ENCODE results near the gene WASF1. TPM values are rescaled to one million over a fixed set of nuclear protein-coding genes. Genes with fewer than 3 reads are reported as not detected.
A peak's percentile ranks its signal among the peaks of the same experiment; 100 is the strongest.

WASF1 gene
- polyA plus RNA-seq, 1 experiment, result 19.5 TPM

DNA sequence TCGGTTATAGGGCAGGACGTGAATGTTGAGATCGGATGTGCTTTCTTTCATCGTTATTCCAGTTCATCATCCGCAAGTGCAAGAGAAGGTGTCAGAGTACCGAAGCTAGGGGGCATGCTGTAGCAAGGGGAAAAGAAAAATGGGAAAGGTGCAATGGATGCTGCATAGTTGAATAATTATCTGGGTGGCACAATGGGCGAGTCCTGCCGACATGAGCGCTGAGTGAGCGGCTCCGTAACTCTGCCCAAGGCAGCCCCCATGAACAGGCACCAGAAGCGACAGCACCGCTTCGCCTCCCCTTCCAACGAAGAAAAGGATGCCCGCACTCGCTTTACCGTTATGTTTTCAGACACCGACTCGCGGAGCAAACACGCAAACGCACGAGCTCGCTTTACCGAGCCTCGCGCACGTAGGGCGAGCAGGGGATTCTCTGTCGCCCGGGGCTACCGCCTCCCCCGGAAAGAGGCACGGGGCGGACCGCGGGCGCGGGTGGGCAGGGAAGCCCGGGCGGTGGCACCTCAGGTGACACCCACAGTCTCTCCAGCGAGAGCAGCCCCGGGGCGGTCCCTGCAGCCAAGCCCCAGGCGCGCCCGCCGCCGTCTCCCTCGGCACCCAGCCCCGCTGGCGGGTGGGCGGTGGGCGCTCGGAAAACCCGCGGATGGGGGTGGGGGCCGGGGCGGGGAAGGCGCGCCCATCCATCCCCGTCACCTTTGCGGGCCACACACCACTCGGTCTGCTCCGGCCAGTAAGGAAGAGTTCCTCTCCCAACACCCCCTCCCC, 654 bp downstream of the WASF1 start:
- H3K36me3 ChIP-seq (ENCODE audit: control insufficient read depth, insufficient read depth, low read length), result no peaks in the 10 kb centered on the region
- peak overlapping the region; percentile 78 for H3K4me3 ChIP-seq (ENCODE audit: low read depth, low read length)
- TF ChIP-seq, protein P1, sequence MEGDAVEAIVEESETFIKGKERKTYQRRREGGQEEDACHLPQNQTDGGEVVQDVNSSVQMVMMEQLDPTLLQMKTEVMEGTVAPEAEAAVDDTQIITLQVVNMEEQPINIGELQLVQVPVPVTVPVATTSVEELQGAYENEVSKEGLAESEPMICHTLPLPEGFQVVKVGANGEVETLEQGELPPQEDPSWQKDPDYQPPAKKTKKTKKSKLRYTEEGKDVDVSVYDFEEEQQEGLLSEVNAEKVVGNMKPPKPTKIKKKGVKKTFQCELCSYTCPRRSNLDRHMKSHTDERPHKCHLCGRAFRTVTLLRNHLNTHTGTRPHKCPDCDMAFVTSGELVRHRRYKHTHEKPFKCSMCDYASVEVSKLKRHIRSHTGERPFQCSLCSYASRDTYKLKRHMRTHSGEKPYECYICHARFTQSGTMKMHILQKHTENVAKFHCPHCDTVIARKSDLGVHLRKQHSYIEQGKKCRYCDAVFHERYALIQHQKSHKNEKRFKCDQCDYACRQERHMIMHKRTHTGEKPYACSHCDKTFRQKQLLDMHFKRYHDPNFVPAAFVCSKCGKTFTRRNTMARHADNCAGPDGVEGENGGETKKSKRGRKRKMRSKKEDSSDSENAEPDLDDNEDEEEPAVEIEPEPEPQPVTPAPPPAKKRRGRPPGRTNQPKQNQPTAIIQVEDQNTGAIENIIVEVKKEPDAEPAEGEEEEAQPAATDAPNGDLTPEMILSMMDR (IDR thresholded peaks at IDR 0.05; ENCODE audit: insufficient read depth, low read depth, low read length), result peak; percentile 72
- peak; percentile 18 for DNase-seq (ENCODE audit: low read depth)
- CTCF ChIA-PET, result interaction anchor here (0.6 to 3.2 kb wide), 10 partner anchors 10 to 647 kb away, joined by 3 to 32 read pairs (median 4); no protein-coding TSS in a partner anchor
- H3K27me3 ChIP-seq (ENCODE audit: control insufficient read depth, insufficient read depth, low read length), result no peaks in the 10 kb centered on the region
- POLR2A ChIA-PET, result no interaction called here

DNA sequence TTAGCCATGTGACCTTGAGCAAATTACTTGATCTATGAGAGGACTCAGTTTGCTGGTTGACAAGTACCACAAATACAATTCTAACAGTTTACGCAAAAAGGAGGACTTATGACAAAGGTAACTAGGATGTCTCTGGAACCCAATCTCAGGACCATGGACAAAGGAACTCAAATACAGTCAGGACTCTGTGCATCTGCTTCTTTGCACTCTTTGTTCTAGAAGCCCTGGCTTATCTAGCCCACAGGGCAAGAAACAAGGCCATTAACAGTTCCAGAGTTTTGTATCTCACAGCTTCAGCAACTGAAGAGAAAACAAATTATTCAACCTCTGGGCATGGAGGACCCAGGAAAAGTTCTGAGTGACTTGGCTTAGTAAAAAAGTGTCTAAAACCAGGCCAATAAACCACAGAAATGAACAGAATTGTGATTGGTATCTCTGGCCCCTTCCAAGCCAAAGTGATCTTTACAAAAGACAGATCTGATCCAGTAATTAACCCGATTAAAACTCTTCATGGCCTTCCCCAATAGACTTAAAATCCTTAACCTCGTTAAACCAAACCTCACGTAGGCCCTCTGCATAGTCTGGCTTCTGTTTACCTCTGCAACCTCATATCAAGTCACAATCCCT, 5.9 kb downstream of the WASF1 start:
- ChIA-PET POLR2A (no interaction called here), CTCF (interaction anchor here (1.2 kb wide), 1 partner anchor 15 kb away, joined by 4 read pairs; no protein-coding TSS in a partner anchor)

DNA sequence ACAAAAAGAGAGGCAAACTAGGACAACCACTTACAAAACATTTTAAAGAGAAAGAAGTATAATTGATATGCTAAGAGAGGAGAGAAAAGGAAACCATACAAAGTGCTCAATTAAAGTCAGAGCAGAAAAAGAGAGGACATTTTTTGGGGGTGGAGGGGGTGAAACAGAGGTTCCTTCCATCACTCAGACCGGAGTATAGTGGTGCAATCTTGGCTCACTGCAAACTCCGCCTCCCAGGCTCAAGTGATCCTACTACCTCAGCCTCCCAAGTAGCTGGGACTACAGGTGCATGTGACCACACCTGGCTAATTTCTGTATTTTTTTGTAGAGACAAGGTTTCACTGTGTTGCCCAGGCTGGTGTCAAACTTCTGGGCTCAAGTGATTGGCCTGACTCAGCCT, 9.4 kb downstream of the WASF1 start:
- TF ChIP-seq, protein P1 (IDR thresholded peaks at IDR 0.05; ENCODE audit: insufficient read depth, low read depth, low read length), result no peak
- no peak for DNase-seq (ENCODE audit: low read depth)
- Histone ChIP-seq H3K4me3 (ENCODE audit: low read depth, low read length) (no peak overlapping the region), H3K36me3 (ENCODE audit: control insufficient read depth, insufficient read depth, low read length) (no peaks in the 10 kb centered on the region), H3K27me3 (ENCODE audit: control insufficient read depth, insufficient read depth, low read length) (no peaks in the 10 kb centered on the region)
- CTCF ChIA-PET, result no interaction called here
- POLR2A ChIA-PET, result no interaction called here

More for the DNA sequence above, 5.9 kb downstream of the WASF1 start:
- Histone ChIP-seq H3K36me3 (ENCODE audit: control insufficient read depth, insufficient read depth, low read length) (no peaks in the 10 kb centered on the region), H3K4me3 (ENCODE audit: low read depth, low read length) (no peak overlapping the region), H3K27me3 (ENCODE audit: control insufficient read depth, insufficient read depth, low read length) (no peaks in the 10 kb centered on the region)
- TF ChIP-seq, protein P1 (IDR thresholded peaks at IDR 0.05; ENCODE audit: insufficient read depth, low read depth, low read length), result no peak
- DNase-seq (ENCODE audit: low read depth), result no peak

DNA sequence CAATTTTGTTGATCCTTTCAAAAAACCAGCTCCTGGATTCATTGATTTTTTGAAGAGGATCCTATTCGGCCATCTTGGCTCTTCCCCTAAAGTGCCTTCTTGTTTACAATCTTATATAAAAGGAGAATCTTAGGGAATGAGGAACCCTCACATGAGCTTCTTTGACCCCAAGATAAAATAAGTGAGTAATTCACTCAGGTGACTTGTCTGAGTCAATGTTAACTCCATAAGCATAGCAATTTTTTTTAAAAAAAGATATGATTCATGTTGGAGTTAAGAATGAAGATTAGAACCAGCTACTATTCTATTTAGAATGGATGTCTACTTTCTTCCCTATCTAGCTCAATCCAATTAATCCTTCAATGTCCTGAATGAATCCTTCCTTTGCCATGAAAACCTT, 21.0 kb downstream of the WASF1 start:
- POLR2A ChIA-PET, result no interaction called here
- Histone ChIP-seq H3K36me3 (ENCODE audit: control insufficient read depth, insufficient read depth, low read length) (no peaks in the 10 kb centered on the region; the same call in 1 of the 2 replicates), H3K4me3 (ENCODE audit: low read depth, low read length) (no peak overlapping the region), H3K27me3 (ENCODE audit: control insufficient read depth, insufficient read depth, low read length) (no peaks in the 10 kb centered on the region)
- CTCF ChIA-PET, result interaction anchor here (0.8 kb wide), 2 partner anchors 8 to 47 kb away, joined by 3 read pairs; no protein-coding TSS in a partner anchor
- no peak for DNase-seq (ENCODE audit: low read depth)
- TF ChIP-seq, protein P1 (IDR thresholded peaks at IDR 0.05; ENCODE audit: insufficient read depth, low read depth, low read length), result no peak

DNA sequence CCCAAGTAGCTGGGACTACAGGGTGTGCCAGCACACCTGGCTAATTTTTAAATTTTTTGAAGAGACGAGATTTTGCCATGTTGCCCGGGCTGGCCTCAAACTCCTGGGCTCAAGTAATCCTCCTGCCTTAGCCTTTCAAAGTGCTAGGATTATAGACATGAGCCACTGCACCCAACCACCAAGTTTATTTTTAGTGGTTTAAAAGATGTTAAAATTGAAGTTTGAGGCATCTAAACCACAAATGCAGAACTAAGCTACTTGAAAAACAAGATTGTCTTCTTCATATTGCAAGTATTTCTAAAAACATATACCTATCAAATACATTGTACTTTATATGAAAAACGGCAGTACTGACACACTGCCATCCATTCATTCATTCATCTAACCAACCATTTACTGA, 31.6 kb downstream of the WASF1 start:
- H3K36me3 ChIP-seq (ENCODE audit: control insufficient read depth, insufficient read depth, low read length), result no peaks in the 10 kb centered on the region
- ChIA-PET POLR2A (no interaction called here), CTCF (interaction anchor here (1.1 kb wide), 1 partner anchor 18 kb away, joined by 3 read pairs; no protein-coding TSS in a partner anchor)
- no peaks in the 10 kb centered on the region for H3K27me3 ChIP-seq (ENCODE audit: control insufficient read depth, insufficient read depth, low read length)
- no peak overlapping the region for H3K4me3 ChIP-seq (ENCODE audit: low read depth, low read length)
- DNase-seq (ENCODE audit: low read depth), result no peak
- TF ChIP-seq, protein P1 (IDR thresholded peaks at IDR 0.05; ENCODE audit: insufficient read depth, low read depth, low read length), result no peak
